HG03469 (cell line): ENCODE measurements around the gene GREM2.

Experiments
- ATAC-seq: cut with Tn5 transposase; IDR thresholded peaks from one replicate; pipeline ENCODE4 v1.9.1; 2021; ENCODE audit warnings: mild to moderate bottlenecking, moderate library complexity, moderate number of reproducible peaks; ENCODE audit not compliant: unreplicated experiment

Gene GREM2

GRCh38 chr1:240462766-240463395 lies 149.1 kb downstream of the GREM2 start:
- no peak for ATAC-seq

GRCh38 chr1:240462277-240462676 lies 149.7 kb downstream of the GREM2 start:
- no peak for ATAC-seq

- no peak for ATAC-seq
Observed at GRCh38 chr1:240457203-240457602, 154.8 kb downstream of the GREM2 start.

- no peak for ATAC-seq
Observed at GRCh38 chr1:240455228-240455821, 156.6 kb downstream of the GREM2 start.

- no peak for ATAC-seq
Observed at GRCh38 chr1:240445369-240445768, 166.6 kb downstream of the GREM2 start.

DNA sequence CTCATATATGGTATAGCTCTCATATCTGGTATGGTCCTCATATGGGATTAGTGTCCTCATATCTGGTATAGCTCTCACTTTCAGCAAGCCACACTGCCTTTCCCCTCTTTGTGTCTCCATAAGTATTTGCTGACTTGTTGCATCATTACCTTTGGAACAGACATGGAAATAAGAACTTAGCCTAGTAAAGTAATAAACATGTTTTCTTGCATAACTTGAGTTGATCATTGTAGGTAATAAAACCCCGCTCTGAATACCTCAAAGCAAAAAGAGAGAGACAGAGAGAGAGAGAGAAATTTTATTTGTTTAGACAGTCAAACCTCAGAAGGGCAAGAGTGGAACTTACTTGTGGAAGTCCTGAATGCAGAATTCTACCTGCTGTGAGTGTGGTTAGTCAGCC lies 170.3 kb downstream of the GREM2 start:
- ATAC-seq = no peak
